Smooth muscle cell (in vitro differentiated cells): Measurements from ENCODE around the gene CADM1. TPM values are rescaled to one million over a fixed set of nuclear protein-coding genes. Genes with fewer than 3 reads are reported as not detected.

Experiments
- DNase-seq: peaks from one replicate; lab custom pipeline; 2025; ENCODE audit not compliant: unreplicated experiment; lab: John Stamatoyannopoulos, UW
- H2AFZ ChIP-seq: fragments of 200-600 bp; sonication (generic); 2 replicates; pipeline ENCODE4 v1.6.0; 2016; ENCODE audit warnings: antibody characterized with exemption, low read depth, mild to moderate bottlenecking
- H3F3A ChIP-seq: fragments of 200-600 bp; sonication (generic); 2 replicates; pipeline ENCODE4 v1.6.0; 2017; ENCODE audit warnings: antibody characterized with exemption, low read depth
- H3K27ac ChIP-seq: fragments of 200-600 bp; sonication (generic); 2 replicates; pipeline ENCODE4 v1.5.1; 2016; ENCODE audit warnings: low read depth, mild to moderate bottlenecking
- H3K27me3 ChIP-seq: fragments of 200-600 bp; sonication (generic); 2 replicates; pipeline ENCODE4 v1.6.1; 2016; ENCODE audit warnings: low read depth, mild to moderate bottlenecking
- H3K36me3 ChIP-seq: fragments of 200-600 bp; sonication (generic); 2 replicates; pipeline ENCODE4 v1.5.1; 2016; ENCODE audit warnings: low read depth
- H3K4me1 ChIP-seq: fragments of 200-600 bp; sonication (generic); 2 replicates; pipeline ENCODE4 v1.5.1; 2016; ENCODE audit warnings: low read depth
- H3K4me2 ChIP-seq: fragments of 200-600 bp; sonication (generic); 2 replicates; pipeline ENCODE4 v1.6.0; 2016; ENCODE audit warnings: mild to moderate bottlenecking
- H3K4me3 ChIP-seq: fragments of 200-600 bp; sonication (generic); 2 replicates; pipeline ENCODE4 v1.5.1; 2016; ENCODE audit warnings: mild to moderate bottlenecking
- H3K79me2 ChIP-seq: fragments of 200-600 bp; sonication (generic); 2 replicates; pipeline ENCODE4 v1.6.0; 2016; ENCODE audit warnings: low read depth, mild to moderate bottlenecking
- H3K9ac ChIP-seq: fragments of 200-600 bp; sonication (generic); 2 replicates; pipeline ENCODE4 v1.6.0; 2016; ENCODE audit warnings: low read depth
- H3K9me3 ChIP-seq: fragments of 200-600 bp; sonication (generic); replicated peaks from 2 replicates; pipeline ENCODE4 v1.5.1; 2016; ENCODE audit warnings: low read depth
- H4K20me1 ChIP-seq: fragments of 200-600 bp; sonication (generic); 2 replicates; pipeline ENCODE4 v1.6.0; 2016; ENCODE audit warnings: low read depth
- CTCF ChIP-seq: fragments of 200-600 bp; sonication (generic); IDR thresholded peaks from 2 replicates; pipeline ENCODE4 v1.5.1; 2017; ENCODE audit warnings: borderline replicate concordance, mild to moderate bottlenecking, antibody characterized with exemption; ENCODE audit not compliant: insufficient read depth, poor library complexity, severe bottlenecking
- WGBS: methylation state at CpG from one replicate; pipeline ENCODE4 v1.1.7; 2016; ENCODE audit warnings: low lambda C conversion rate; 5-methylcytosine and 5-hydroxymethylcytosine counted together
- polyA plus RNA-seq: library from polyadenylated mRNA; unstranded; fragments of >200 nt; fragmentation: Nextera tagmentation; extraction: Ambion mirVana; gene quantifications from 2 replicates; pipeline ENCODE4 v1.2.1, GENCODE V29; 2016
- total RNA-seq: library from RNA; depleted of rRNA; stranded (reverse); fragments of >200 nt; gene quantifications from 2 replicates; pipeline ENCODE4 v1.2.3, GENCODE V29; 2014

Gene CADM1
- total and polyA plus RNA-seq, 2 experiments from 2014 or later, result 158 to 167 TPM

DNA sequence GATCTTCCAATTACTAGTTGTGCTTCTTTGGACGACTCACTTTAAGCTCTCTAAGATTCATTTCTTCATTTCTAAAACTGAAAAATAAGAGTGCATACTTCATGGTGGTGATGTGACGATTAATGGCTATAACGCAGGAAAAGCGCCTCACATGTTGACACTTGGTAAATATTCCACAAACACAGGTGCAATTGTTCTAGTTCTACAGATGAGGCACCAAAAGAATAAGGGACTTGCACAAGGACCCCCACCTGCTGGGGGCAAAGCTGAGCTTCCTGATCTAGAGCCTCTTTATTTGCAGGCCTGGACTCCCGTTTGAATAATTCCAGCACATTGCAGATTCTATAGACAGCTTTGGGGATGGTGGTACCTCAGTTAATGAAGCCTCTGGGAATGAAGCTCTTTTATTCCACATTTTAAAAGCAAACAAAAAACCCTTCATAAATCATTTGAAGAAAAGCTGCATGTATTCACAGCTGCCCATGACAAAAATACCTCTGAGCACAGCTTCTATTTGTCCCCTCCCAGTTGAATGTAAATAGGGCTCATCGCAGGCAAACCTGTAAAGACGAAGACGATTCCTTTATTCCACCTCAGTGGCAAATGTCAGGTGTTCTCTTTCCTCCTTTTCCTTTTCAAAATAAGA, 14.9 kb upstream of the CADM1 start:
- no peak overlapping the region for H3K27ac ChIP-seq
- H3K4me1 ChIP-seq, result no peaks in the 10 kb centered on the region
- no peak overlapping the region for H3K4me3 ChIP-seq
- no peaks in the 10 kb centered on the region for H3K9me3 ChIP-seq
- TF ChIP-seq CTCF, result no peak
- H3K4me2 ChIP-seq, result no peak overlapping the region
- H2AFZ ChIP-seq, result no peak overlapping the region
- DNase-seq, result no peak
- peaks cover 1% of the 10 kb centered on the region for H3K27me3 ChIP-seq
- no peak overlapping the region for H3K9ac ChIP-seq
- no peaks in the 10 kb centered on the region for H3F3A ChIP-seq
- 86% methylated on average over 8 of the region's 8 CpGs for WGBS
- no peaks in the 10 kb centered on the region for H4K20me1 ChIP-seq
- no peaks in the 10 kb centered on the region for H3K79me2 ChIP-seq
- H3K36me3 ChIP-seq, result no peaks in the 10 kb centered on the region

DNA sequence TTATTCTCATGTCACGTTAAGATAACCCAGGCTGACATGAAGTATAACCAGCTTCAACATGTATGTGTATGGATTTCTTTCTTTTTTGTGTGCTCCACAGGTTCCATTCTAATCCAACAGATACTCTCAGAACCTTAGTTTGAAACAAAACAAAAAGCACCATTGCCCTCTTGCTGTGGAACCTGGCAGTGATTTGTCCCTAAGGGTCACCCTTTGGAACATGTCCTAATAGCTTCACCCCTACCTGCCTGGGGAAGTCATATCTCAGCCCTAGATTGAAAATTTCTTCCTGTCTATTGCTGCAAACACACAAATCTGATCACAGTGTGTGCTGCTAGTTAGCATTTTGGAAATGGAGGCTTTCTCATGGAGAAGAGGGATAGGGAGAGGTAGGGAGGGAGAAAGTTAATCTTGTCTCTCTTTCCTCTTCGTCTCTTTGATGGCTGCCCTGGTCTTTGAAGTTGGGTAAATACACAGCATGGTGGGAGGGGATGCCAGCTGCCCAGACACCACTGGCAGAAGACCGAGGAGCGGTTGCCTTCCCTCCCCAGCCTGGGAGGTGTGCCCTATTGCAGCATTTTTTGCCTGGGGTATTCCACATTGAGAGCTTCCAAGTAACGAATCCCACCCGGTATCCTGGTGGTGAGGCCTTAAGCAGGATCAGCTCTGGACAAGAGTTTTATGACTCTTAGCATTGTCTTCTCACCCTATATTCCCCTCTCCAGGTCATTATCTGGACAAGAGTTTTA, 11.6 kb upstream of the CADM1 start:
- no peak overlapping the region for H3K4me3 ChIP-seq
- no peaks in the 10 kb centered on the region for H3F3A ChIP-seq
- H4K20me1 ChIP-seq, result no peaks in the 10 kb centered on the region
- no peaks in the 10 kb centered on the region for H3K79me2 ChIP-seq
- 83% methylated on average over 6 of the region's 6 CpGs for WGBS
- TF ChIP-seq CTCF, result no peak
- H3K9me3 ChIP-seq, result no peaks in the 10 kb centered on the region
- H3K9ac ChIP-seq, result no peak overlapping the region
- H3K36me3 ChIP-seq, result no peaks in the 10 kb centered on the region
- H2AFZ ChIP-seq, result no peak overlapping the region
- H3K27ac ChIP-seq, result no peak overlapping the region
- H3K4me2 ChIP-seq, result no peak overlapping the region
- peaks cover 34% of the 10 kb centered on the region for H3K27me3 ChIP-seq
- DNase-seq, result no peak
- no peaks in the 10 kb centered on the region for H3K4me1 ChIP-seq

DNA sequence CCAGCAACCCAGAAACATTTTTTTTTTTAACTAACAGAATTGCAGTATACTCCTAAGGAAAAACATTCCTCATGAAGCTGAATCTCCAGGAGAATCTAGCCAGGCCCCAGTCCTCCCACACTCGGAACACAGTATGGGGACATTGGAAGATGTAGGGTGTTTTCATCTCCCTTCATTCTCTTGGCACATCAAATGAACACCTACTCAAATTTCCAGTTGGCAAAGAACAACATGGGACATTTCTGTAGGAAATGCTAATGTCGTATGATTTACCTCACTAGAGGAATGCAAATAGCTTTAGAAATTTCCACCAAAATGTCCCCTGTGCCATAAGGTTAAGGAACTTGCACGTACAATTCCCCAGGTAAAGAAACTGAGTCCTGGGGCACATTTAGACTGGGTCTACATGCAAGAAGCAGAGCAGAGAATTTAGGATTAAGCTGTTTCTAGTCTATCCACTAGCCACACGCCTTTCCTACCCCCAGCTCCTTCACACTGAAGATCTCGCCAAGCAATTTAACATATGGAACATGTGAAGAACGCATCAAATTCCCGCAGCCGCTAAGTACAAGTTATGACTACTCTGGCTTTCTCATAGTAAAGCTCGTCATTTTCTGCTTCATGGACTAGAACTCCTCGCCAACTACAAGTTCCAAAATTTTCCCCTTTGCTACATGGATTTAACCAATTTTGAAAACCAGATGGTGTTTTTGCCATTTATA, 2.9 kb upstream of the CADM1 start:
- Histone ChIP-seq H2AFZ (no peak overlapping the region), H3K27me3 (peaks cover 67% of the 10 kb centered on the region), H3K4me1 (peaks cover 11% of the 10 kb centered on the region), H3K9ac (no peak overlapping the region), H3K4me2 (no peak overlapping the region), H3K36me3 (no peaks in the 10 kb centered on the region), H3F3A (peaks cover 5% of the 10 kb centered on the region), H3K27ac (no peak overlapping the region), H3K4me3 (no peak overlapping the region), H3K79me2 (peaks cover 14% of the 10 kb centered on the region), H4K20me1 (peaks cover 19% of the 10 kb centered on the region), H3K9me3 (no peaks in the 10 kb centered on the region)
- DNase-seq, result no peak
- 92% methylated on average over 10 of the region's 10 CpGs for WGBS
- TF ChIP-seq CTCF, result no peak
